Keratinocyte (primary cell): ENCODE results near the gene PPP1R7. TPM values are rescaled to one million over a fixed set of nuclear protein-coding genes. Genes with fewer than 3 reads are reported as not detected.

Experiments
- DNase-seq: peaks from one replicate; pipeline ENCODE4 v3.0.0-alpha.2; 2011; ENCODE audit warnings: low read depth, missing footprints, low spot score
- FAIRE-seq: peaks from 2 replicates; lab custom pipeline; 2011; peaks lifted over from hg19 to GRCh38; lab: Jason Lieb, UNC
- H2AFZ ChIP-seq: 2 replicates; pipeline ENCODE4 v1.6.0; 2012; ENCODE audit warnings: low read length, control low read depth, inconsistent platforms; ENCODE audit not compliant: control insufficient read depth
- H3K27ac ChIP-seq: 2 replicates; pipeline ENCODE4 v1.5.1; 2011; ENCODE audit warnings: low read length; ENCODE audit not compliant: control insufficient read depth, insufficient read depth
- H3K27me3 ChIP-seq: 3 replicates; pipeline ENCODE4 v1.6.0; 2011; ENCODE audit warnings: low read length; ENCODE audit not compliant: control insufficient read depth, insufficient read depth; ENCODE audit errors: extremely low read depth
- H3K36me3 ChIP-seq, 2 experiments: 2 replicates in 1 of 2; 3 replicates in 1 of 2; pipeline ENCODE4 v1.5.1; 2011; ENCODE audit warnings: low read length in 2 of 2, mild to moderate bottlenecking in 1 of 2; ENCODE audit not compliant: control insufficient read depth in 2 of 2, insufficient read depth in 2 of 2; ENCODE audit errors: extremely low read depth in 1 of 2
- H3K4me1 ChIP-seq: 3 replicates; pipeline ENCODE4 v1.5.1; 2011; ENCODE audit warnings: low read length; ENCODE audit not compliant: control insufficient read depth, insufficient read depth; ENCODE audit errors: extremely low read depth
- H3K4me2 ChIP-seq: 3 replicates; pipeline ENCODE4 v1.6.0; 2011; ENCODE audit warnings: low read depth, low read length; ENCODE audit not compliant: control insufficient read depth, insufficient read depth; ENCODE audit errors: extremely low read depth
- H3K4me3 ChIP-seq, 3 experiments: fragments of 200-600 bp in 1 of 3; sonication (generic) in 1 of 3; 2 replicates in 2 of 3; 3 replicates in 1 of 3; pipeline ENCODE4 v1.5.1; 2011 to 2016; ENCODE audit warnings: low read length in 3 of 3, mild to moderate bottlenecking in 3 of 3, control low read depth in 2 of 3, inconsistent platforms in 1 of 3, low read depth in 1 of 3, mixed read lengths in 1 of 3, mixed run types in 1 of 3, moderate library complexity in 1 of 3; ENCODE audit not compliant: control insufficient read depth in 2 of 3, insufficient read depth in 2 of 3; ENCODE audit errors: extremely low read depth in 1 of 3
- H3K79me2 ChIP-seq: 2 replicates; pipeline ENCODE4 v1.6.0; 2012; ENCODE audit warnings: low read length; ENCODE audit not compliant: control insufficient read depth, insufficient read depth
- H3K9ac ChIP-seq: 3 replicates; pipeline ENCODE4 v1.6.0; 2011; ENCODE audit warnings: low read length; ENCODE audit not compliant: control insufficient read depth, insufficient read depth; ENCODE audit errors: extremely low read depth
- H3K9me1 ChIP-seq: 3 replicates; pipeline ENCODE4 v1.6.0; 2011; ENCODE audit warnings: low read length; ENCODE audit not compliant: control insufficient read depth, insufficient read depth; ENCODE audit errors: extremely low read depth
- H3K9me3 ChIP-seq: 2 replicates; pipeline ENCODE4 v1.5.1; 2012; ENCODE audit warnings: low read depth, low read length; ENCODE audit not compliant: control insufficient read depth
- H4K20me1 ChIP-seq: 3 replicates; pipeline ENCODE4 v1.6.0; 2011; ENCODE audit warnings: low read length; ENCODE audit not compliant: control insufficient read depth, insufficient read depth; ENCODE audit errors: extremely low read depth
- EZH2 ChIP-seq: IDR thresholded peaks from one replicate; pipeline ENCODE4 v1.6.1; 2012; ENCODE audit warnings: inconsistent platforms, mild to moderate bottlenecking, low read length, moderate library complexity
- dilution Hi-C: fragments of 300-500 bp; cut with MboI; formaldehyde crosslinking; loops from one replicate; pipeline ENCODE4 v1.7.0; 2020; ENCODE audit warnings: low sequenced_read_pairs; ENCODE audit not compliant: extremely low pct_ligation_motif_present
- polyA plus RNA-seq, 5 experiments: library from polyadenylated mRNA; depleted of rRNA in 3 of 5; stranded (reverse) in 3 of 5; stranded (forward) in 1 of 5; unstranded in 1 of 5; fragments of >200 nt; gene quantifications; 1 replicate in 1 of 5; 2 replicates in 3 of 5; 3 replicates in 1 of 5; pipeline versions ENCODE4 v1.2.1 to v1.2.3, GENCODE V29; 2011 to 2012; ENCODE audit warnings: missing spikeins in 2 of 5, low read depth in 1 of 5, low replicate concordance in 1 of 5
- TF ChIP-seq, protein P1 (sequence below), 3 experiments: IDR thresholded peaks in 1 of 3; conservative IDR thresholded peaks in 1 of 3; optimal IDR thresholded peaks in 1 of 3; 2 replicates in 2 of 3; 3 replicates in 1 of 3; pipeline versions ENCODE3 to v1.5.1; 2011; ENCODE audit warnings: low read length in 3 of 3, mild to moderate bottlenecking in 3 of 3, moderate library complexity in 2 of 3, control low read depth in 1 of 3, inconsistent platforms in 1 of 3; ENCODE audit not compliant: insufficient read depth in 2 of 3; ENCODE audit errors: extremely low read depth in 1 of 3

PPP1R7 gene
- polyA plus RNA-seq, 1 donor (not counting 4 experiments of a cell fraction or from before 2014, with no cell fraction given): 84.9 TPM

DNA sequence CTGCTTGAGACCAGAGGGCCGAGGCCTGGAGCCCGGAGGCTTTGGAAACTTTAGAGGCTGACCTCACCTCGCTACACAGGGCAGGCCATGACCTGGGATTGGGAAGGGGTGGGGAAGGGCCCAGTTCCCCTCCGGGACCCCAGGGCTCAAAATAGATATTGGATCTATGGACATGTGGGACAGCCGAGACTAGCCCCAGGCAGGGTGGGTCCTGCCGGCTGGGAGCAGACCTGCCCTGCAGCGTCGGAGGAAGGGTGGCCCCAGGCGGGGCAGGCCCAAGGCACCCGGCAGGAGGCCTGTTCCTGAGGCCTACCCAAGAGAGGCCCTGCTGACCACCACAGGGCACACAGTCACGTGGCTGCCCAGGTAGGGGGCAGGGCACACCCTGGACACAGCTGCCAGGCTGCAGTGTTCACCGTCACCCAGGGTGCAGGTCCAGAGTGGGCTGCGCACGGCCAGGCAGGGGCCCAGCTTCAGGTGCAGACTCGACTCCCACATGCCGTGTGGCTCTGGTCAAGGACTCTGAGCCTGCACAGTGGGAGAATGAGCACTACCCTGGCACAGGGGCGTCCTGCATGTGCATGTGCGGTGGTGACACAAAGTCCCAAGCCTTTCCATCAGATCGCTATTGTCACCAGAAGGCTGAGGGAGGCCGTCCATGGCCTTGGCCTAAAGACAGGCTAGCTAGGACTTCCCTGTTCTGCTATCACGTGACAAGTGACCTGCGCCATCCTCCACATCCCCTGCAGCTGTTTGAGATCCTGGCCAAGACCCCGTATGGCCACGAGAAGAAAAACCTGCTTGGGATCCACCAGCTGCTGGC lies 51.4 kb downstream of the PPP1R7 start:
- dilution Hi-C loops: no loop called here
- H3K4me1 ChIP-seq: no peaks in the 10 kb centered on the region
- DNase-seq (no peak), FAIRE-seq (no peak)
- no peak overlapping the region for H3K9ac ChIP-seq
- TF ChIP-seq, protein P1, sequence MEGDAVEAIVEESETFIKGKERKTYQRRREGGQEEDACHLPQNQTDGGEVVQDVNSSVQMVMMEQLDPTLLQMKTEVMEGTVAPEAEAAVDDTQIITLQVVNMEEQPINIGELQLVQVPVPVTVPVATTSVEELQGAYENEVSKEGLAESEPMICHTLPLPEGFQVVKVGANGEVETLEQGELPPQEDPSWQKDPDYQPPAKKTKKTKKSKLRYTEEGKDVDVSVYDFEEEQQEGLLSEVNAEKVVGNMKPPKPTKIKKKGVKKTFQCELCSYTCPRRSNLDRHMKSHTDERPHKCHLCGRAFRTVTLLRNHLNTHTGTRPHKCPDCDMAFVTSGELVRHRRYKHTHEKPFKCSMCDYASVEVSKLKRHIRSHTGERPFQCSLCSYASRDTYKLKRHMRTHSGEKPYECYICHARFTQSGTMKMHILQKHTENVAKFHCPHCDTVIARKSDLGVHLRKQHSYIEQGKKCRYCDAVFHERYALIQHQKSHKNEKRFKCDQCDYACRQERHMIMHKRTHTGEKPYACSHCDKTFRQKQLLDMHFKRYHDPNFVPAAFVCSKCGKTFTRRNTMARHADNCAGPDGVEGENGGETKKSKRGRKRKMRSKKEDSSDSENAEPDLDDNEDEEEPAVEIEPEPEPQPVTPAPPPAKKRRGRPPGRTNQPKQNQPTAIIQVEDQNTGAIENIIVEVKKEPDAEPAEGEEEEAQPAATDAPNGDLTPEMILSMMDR (optimal IDR thresholded peaks at IDR 0.05 in 1 of 3, IDR thresholded peaks at IDR 0.05 in 1 of 3, conservative IDR thresholded peaks at IDR 0.05 in 1 of 3; ENCODE audit: extremely low read depth in 1 of 3, insufficient read depth in 2 of 3, low read length in 3 of 3): no peak
- no peak for TF ChIP-seq EZH2
- no peaks in the 10 kb centered on the region for H3K9me3 ChIP-seq
- no peak overlapping the region for H2AFZ ChIP-seq
- H3K27ac ChIP-seq: no peak overlapping the region
- no peak overlapping the region for H3K4me3 ChIP-seq
- no peak overlapping the region for H3K4me2 ChIP-seq
- H3K9me1 ChIP-seq: no peaks in the 10 kb centered on the region
- H4K20me1 ChIP-seq: no peaks in the 10 kb centered on the region
- no peaks in the 10 kb centered on the region for H3K36me3 ChIP-seq
- no peaks in the 10 kb centered on the region for H3K79me2 ChIP-seq
- H3K27me3 ChIP-seq: peaks cover 3% of the 10 kb centered on the region

DNA sequence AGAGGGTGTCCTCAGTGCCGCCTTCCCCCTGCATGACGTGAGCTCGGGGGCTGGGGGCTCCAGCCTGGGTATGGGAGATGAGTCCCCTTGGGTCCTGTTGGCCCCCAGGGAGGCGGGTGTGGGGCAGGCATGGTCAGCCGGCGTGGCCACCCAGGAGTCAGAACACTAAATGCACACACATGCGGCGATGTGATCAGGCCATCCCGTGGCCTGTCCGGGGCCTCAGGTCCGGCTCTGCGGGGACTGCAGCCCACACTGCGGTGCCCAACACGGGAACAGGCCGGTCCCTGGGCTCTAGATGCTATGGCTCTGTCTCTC lies 52.0 kb downstream of the PPP1R7 start:
- Histone ChIP-seq H3K4me1 (no peaks in the 10 kb centered on the region), H3K36me3 (no peaks in the 10 kb centered on the region), H3K9me1 (no peaks in the 10 kb centered on the region), H3K9ac (no peak overlapping the region), H3K27ac (no peak overlapping the region), H3K9me3 (no peaks in the 10 kb centered on the region), H3K79me2 (no peaks in the 10 kb centered on the region), H4K20me1 (no peaks in the 10 kb centered on the region), H2AFZ (no peak overlapping the region), H3K4me3 (no peak overlapping the region), H3K27me3 (peaks cover 3% of the 10 kb centered on the region), H3K4me2 (no peak overlapping the region)
- DNase-seq: no peak
- FAIRE-seq: no peak
- dilution Hi-C loops: no loop called here
- TF ChIP-seq EZH2: no peak
- TF ChIP-seq, protein P1 (optimal IDR thresholded peaks at IDR 0.05 in 1 of 3, IDR thresholded peaks at IDR 0.05 in 1 of 3, conservative IDR thresholded peaks at IDR 0.05 in 1 of 3; ENCODE audit: extremely low read depth in 1 of 3, insufficient read depth in 2 of 3, low read length in 3 of 3): no peak
